Esophagus muscularis mucosa (tissue), 4 donors: Measurements from ENCODE around the gene SLC39A11. TPM values are rescaled to one million over a fixed set of nuclear protein-coding genes. Genes with fewer than 3 reads are reported as not detected.
"Not testable (repeated sequence)": the region's sequence is repeated elsewhere in the genome, so short reads cannot be mapped to it uniquely, and the experiment has no call there.

Experiments
- DNase-seq: peaks from one replicate; pipeline ENCODE4 v3.0.0-alpha.2; 2017; ENCODE audit errors: extremely low spot score
- H3K27ac ChIP-seq, 4 donors: fragments of 200-600 bp; sonication (generic); replicated peaks in 1 of 4; 1 replicate in 3 of 4; 2 replicates in 1 of 4; pipeline ENCODE4 v1.5.1; 2016 to 2019; ENCODE audit warnings: mild to moderate bottlenecking in 1 of 4
- H3K27me3 ChIP-seq, 4 donors: fragments of 200-600 bp; sonication (generic); one replicate each; pipeline versions ENCODE4 v1.5.1 to v1.6.0; 2016 to 2019
- H3K36me3 ChIP-seq, 4 donors: fragments of 200-600 bp; sonication (generic); one replicate each; pipeline ENCODE4 v1.5.1; 2016 to 2019
- H3K4me1 ChIP-seq, 4 donors: fragments of 200-600 bp; sonication (generic); one replicate each; pipeline ENCODE4 v1.5.1; 2016 to 2019
- H3K4me3 ChIP-seq, 4 donors: fragments of 200-600 bp; sonication (generic); 1 replicate in 2 of 4; 2 replicates in 2 of 4; pipeline ENCODE4 v1.5.1; 2016 to 2019; ENCODE audit warnings: mild to moderate bottlenecking in 4 of 4, moderate library complexity in 1 of 4
- H3K9me3 ChIP-seq, 4 donors: fragments of 200-600 bp; sonication (generic); 1 replicate in 3 of 4; 2 replicates in 1 of 4; pipeline ENCODE4 v1.5.1; 2016 to 2019
- EP300 ChIP-seq: sonication (generic); formaldehyde crosslinking; IDR thresholded peaks from one replicate; pipeline ENCODE4 v1.6.1; 2017; ENCODE audit warnings: antibody characterized with exemption
- POLR2A ChIP-seq: fragments of 450-650 bp; IDR thresholded peaks from one replicate; pipeline ENCODE4 v1.6.1; 2017; ENCODE audit warnings: antibody characterized with exemption, moderate library complexity, mild to moderate bottlenecking, low read depth
- POLR2AphosphoS5 ChIP-seq, 2 donors: sonication (generic); formaldehyde crosslinking; IDR thresholded peaks; one replicate each; pipeline ENCODE4 v1.6.1; 2017; ENCODE audit warnings: antibody characterized with exemption in 2 of 2
- WGBS: methylation state at CpG from one replicate; pipeline ENCODE4 v1.1.5; 2018; 5-methylcytosine and 5-hydroxymethylcytosine counted together
- intact Hi-C: fragments of 100-400 bp; cut with DNase I; formaldehyde crosslinking; loops from one replicate; pipeline ENCODE4 v1.15.1; 2023
- total RNA-seq, 4 donors: library from RNA; depleted of rRNA; stranded (reverse); fragments of >200 nt; gene quantifications; one replicate each; pipeline versions ENCODE4 v1.1.0 to v1.2.1, GENCODE V29; 2016
- TF ChIP-seq, protein P1 (sequence below), 3 experiments: fragments of 200-600 bp in 2 of 3; fragments of 450-650 bp in 1 of 3; sonication (generic) in 2 of 3; IDR thresholded peaks; one replicate each; pipeline ENCODE4 v1.5.1; 2017 to 2019; ENCODE audit warnings: antibody characterized with exemption in 3 of 3, mild to moderate bottlenecking in 2 of 3, moderate library complexity in 1 of 3

Gene SLC39A11
- total RNA-seq, 4 donors from 2014 or later, result 7.5 to 20.2 (median 18.4) TPM

DNA sequence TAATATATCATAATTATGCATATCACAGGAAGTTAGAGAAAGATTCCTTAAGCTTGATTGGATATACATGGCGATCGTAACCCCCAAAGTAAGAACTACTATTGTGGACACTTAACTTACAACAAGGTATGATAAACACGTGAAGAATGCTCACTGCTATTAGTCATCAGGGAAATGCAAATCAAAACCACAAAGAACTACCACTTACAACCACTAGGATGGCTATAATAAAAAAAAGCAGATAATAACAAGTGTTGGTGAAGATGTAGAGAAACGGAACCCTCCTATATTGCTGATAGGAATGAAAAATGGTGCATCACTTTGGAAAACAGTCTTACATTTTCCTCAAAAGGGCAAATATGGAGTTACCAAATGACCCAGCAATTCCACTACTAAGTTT, 265.9 kb downstream of the SLC39A11 start:
- Histone ChIP-seq H3K36me3 (peaks cover 0 to 10% (median 2%) of the 10 kb centered on the region in 4 donors), H3K27ac (no peak overlapping the region), H3K27me3 (no peaks in the 10 kb centered on the region), H3K4me1 (no peaks in the 10 kb centered on the region), H3K9me3 (peaks cover 0 to 14% (median 5%) of the 10 kb centered on the region in 4 donors), H3K4me3 (no peak overlapping the region)
- no peak for DNase-seq
- TF ChIP-seq EP300, result no peak
- TF ChIP-seq POLR2A, result no peak
- no peak for TF ChIP-seq POLR2AphosphoS5 (IDR thresholded peaks at IDR 0.05)
- 94% methylated on average over 4 of the region's 4 CpGs for WGBS
- intact Hi-C loops, result no loop called here

DNA sequence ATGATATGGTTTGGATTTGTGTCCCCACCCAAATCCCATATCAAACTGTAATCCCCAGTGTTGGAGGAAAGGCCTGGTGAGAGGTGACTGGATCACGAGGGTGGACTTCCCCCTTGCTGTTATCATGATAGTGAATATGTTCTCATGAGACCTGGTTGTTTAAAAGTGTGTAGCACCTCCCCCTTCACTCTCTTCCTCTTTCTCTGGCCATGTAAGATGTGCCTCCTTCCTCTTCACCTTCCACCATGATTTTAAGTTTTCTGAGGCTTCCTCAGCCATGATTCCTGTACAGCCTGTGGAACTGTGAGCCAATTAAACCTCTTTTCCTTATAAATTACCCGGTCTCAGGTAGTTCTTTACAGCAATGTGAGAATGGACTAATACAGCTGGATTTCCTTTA, 266.4 kb downstream of the SLC39A11 start:
- H3K4me3 ChIP-seq, intact Hi-C loops, DNase-seq, H3K27ac ChIP-seq, H3K4me1 ChIP-seq, H3K27me3 ChIP-seq: not testable (repeated sequence)
- H3K9me3 ChIP-seq, result peaks cover 0 to 14% (median 5%) of the 10 kb centered on the region in 4 donors
- 88% methylated on average over 2 of the region's 2 CpGs for WGBS
- peaks cover 0 to 10% (median 2%) of the 10 kb centered on the region in 4 donors for H3K36me3 ChIP-seq

DNA sequence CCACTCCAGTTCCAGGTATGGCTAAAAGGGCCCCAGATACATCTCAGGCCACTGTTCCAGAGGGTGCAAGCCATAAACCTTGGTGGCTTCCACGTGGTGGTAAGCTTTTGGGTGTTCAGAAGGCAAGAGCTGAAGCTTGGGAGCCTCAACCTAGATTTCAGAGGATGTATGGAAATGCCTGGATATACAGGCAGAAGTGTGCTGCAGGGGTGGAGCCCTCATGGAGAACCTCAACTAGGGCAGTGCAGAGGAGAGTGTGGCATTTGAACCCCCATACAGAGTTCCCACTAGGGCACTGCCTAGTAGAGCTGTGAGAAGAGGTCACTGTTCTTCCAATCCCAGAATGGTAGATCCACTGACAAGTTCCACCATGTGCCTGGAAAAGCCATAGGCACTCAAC, 267.3 kb downstream of the SLC39A11 start:
- Histone ChIP-seq H3K4me3 (no peak overlapping the region), H3K27ac (no peak overlapping the region), H3K27me3 (no peaks in the 10 kb centered on the region), H3K36me3 (peaks cover 0 to 10% (median 2%) of the 10 kb centered on the region in 4 donors), H3K9me3 (peaks cover 0 to 14% (median 5%) of the 10 kb centered on the region in 4 donors), H3K4me1 (no peaks in the 10 kb centered on the region)
- intact Hi-C loops, result no loop called here
- no peak for TF ChIP-seq POLR2AphosphoS5 (IDR thresholded peaks at IDR 0.05)
- TF ChIP-seq POLR2A, result no peak
- TF ChIP-seq, protein P1, sequence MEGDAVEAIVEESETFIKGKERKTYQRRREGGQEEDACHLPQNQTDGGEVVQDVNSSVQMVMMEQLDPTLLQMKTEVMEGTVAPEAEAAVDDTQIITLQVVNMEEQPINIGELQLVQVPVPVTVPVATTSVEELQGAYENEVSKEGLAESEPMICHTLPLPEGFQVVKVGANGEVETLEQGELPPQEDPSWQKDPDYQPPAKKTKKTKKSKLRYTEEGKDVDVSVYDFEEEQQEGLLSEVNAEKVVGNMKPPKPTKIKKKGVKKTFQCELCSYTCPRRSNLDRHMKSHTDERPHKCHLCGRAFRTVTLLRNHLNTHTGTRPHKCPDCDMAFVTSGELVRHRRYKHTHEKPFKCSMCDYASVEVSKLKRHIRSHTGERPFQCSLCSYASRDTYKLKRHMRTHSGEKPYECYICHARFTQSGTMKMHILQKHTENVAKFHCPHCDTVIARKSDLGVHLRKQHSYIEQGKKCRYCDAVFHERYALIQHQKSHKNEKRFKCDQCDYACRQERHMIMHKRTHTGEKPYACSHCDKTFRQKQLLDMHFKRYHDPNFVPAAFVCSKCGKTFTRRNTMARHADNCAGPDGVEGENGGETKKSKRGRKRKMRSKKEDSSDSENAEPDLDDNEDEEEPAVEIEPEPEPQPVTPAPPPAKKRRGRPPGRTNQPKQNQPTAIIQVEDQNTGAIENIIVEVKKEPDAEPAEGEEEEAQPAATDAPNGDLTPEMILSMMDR (IDR thresholded peaks at IDR 0.05), result no peak
- no peak for TF ChIP-seq EP300
- 55% methylated on average over 1 of the region's 1 CpG for WGBS
- DNase-seq, result no peak

DNA sequence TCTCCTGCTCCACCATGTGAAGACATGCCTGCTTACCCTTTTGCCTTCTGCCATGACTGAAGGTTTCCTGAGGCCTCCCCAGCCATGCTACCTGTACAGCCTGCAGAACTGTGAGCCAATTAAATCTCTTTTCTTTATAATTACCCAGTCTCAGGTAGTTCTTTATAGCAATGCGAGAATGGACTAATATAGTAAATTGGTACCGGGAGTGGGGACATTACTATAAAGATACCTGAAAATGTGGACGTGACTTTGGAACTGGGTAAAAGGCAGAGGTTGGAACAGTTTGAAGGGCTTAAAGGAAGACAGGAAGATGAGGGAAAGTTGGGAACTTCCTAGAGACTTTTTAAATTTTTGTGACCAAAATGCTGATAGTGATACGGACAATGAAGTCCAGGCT, 268.2 kb downstream of the SLC39A11 start:
- H3K27ac ChIP-seq, DNase-seq, H3K27me3 ChIP-seq, intact Hi-C loops, H3K4me3 ChIP-seq, H3K4me1 ChIP-seq: not testable (repeated sequence)
- H3K36me3 ChIP-seq, result peaks cover 0 to 10% (median 2%) of the 10 kb centered on the region in 4 donors
- peaks cover 0 to 14% (median 5%) of the 10 kb centered on the region in 4 donors for H3K9me3 ChIP-seq
- over 99% methylated on average over 4 of the region's 4 CpGs for WGBS

DNA sequence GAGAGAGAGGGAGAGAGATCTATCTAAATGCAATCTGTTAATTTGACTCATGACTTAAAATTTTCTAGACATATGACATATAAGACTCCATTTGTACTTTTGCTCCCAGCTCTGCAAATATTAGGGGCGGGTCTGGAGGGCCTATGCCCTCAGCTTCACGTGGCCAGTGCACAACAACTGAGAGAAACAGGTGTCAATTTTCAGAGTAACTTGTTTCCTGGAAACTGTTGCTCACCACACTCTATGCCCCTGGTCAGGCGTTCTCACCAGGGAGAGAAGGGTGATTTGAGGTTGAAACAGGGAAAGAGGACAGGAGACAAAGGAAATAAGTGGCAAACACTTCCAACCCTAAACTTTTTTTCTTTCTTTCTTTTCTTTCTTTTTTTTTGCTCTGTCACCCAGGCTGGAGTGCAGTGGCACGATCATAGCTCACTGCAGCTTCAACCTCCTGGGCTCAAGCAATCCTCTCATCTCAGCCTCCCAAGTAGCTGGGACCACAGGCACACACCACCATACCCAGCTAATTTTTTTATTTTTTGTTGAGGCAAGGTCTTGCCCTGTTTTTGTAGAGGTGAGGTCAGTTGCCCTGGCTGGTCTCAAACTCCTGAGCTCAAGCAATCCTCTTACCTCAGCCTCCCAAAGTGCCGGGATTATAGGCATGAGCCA, 270.0 kb downstream of the SLC39A11 start:
- Histone ChIP-seq H3K27ac (no peak overlapping the region), H3K9me3 (peaks cover 0 to 14% (median 5%) of the 10 kb centered on the region in 4 donors), H3K36me3 (peaks cover 0 to 19% (median 3%) of the 10 kb centered on the region in 4 donors), H3K4me3 (no peak overlapping the region), H3K4me1 (no peaks in the 10 kb centered on the region), H3K27me3 (no peaks in the 10 kb centered on the region)
- intact Hi-C loops, result no loop called here
- no peak for DNase-seq
- TF ChIP-seq POLR2A, result no peak
- TF ChIP-seq EP300, result no peak
- TF ChIP-seq POLR2AphosphoS5 (IDR thresholded peaks at IDR 0.05), result no peak
- TF ChIP-seq, protein P1 (IDR thresholded peaks at IDR 0.05), result no peak
- 77% methylated on average over 5 of the region's 5 CpGs for WGBS

DNA sequence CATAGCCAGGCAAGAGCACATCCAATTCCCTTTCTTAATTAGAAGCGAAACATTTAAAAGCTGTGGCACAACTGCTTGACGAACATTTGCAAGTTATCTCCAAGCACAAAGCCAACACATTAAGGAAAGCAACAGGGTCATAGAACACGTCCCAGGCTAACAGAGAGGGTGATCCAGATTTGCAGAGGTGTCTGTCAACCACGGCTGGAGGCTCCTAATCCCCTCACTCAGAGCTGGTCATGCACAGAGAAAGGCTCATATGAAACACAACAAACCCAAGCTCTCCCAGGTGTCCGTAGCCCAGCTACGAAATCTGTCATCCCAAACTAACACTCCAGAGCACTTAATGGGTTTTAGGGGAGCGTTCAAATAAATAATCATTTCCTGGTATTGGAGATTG, 276.1 kb downstream of the SLC39A11 start:
- intact Hi-C loops, result no loop called here
- WGBS, result 74% methylated on average over 7 of the region's 7 CpGs
- H3K27me3 ChIP-seq, result no peaks in the 10 kb centered on the region
- peaks cover 0 to 25% (median 8%) of the 10 kb centered on the region in 4 donors for H3K36me3 ChIP-seq
- DNase-seq, result no peak
- H3K9me3 ChIP-seq, result peaks cover 0 to 10% (median under 1%) of the 10 kb centered on the region in 4 donors
- TF ChIP-seq EP300, result no peak
- no peak for TF ChIP-seq POLR2AphosphoS5 (IDR thresholded peaks at IDR 0.05)
- TF ChIP-seq, protein P1 (IDR thresholded peaks at IDR 0.05), result no peak
- no peak for TF ChIP-seq POLR2A
- no peak overlapping the region for H3K27ac ChIP-seq
- H3K4me1 ChIP-seq, result no peaks in the 10 kb centered on the region
- H3K4me3 ChIP-seq, result no peak overlapping the region
